Left lobe of liver (tissue), 2 donors: ENCODE results near the gene ZBTB21. TPM values are rescaled to one million over a fixed set of nuclear protein-coding genes. Genes with fewer than 3 reads are reported as not detected.
A peak's percentile ranks its signal among the peaks of the same experiment; 100 is the strongest.
"Not testable (repeated sequence)": the region's sequence is repeated elsewhere in the genome, so short reads cannot be mapped to it uniquely, and the experiment has no call there.

Experiments used
- ATAC-seq: fragments of 200-7000 bp; cut with Tn5 transposase; one replicate; pipeline ENCODE4 v1.9.1; 2020; ENCODE audit warnings: mild to moderate bottlenecking, moderate library complexity
- DNase-seq: peaks from one replicate; pipeline ENCODE4 v3.0.0-alpha.2; 2020; ENCODE audit warnings: low spot score
- total RNA-seq: library from RNA; stranded (reverse); gene quantifications from one replicate; pipeline ENCODE4 v1.2.1, GENCODE V29; 2021
- donor health status: DM: no; HTN: no; CAD: no; lungs with moderate emphysema.
- donor health status: DM: no; HTN: yes; CAD: no.

Gene ZBTB21
- total RNA-seq, 1 donor from 2014 or later, result 4.2 TPM

DNA sequence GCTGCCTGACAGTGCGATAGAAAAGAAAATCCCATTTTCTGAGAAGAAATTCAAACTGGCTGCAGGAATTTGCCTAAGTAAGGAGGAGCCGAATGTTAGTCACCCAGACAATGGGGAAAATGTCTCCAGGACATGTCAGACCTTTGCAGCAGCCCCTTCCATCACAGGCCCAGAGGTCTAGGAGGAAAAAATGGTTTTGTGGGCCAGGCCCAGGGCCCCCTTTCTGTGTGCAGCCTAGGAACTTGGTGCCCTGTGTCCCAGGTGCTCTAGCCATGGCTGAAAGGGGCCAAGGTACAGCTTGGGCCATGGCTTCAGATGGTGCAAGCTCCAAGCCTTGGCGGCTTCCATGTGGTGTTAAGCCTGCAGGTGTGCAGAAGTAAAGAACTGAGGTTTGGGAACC, 14.6 kb downstream of the ZBTB21 start:
- DNase-seq (no peak), ATAC-seq (no peak)

GRCh38 chr21:41994613-41995012, 15.5 kb downstream of the ZBTB21 start:
- not testable (repeated sequence) for DNase-seq, ATAC-seq

GRCh38 chr21:41993744-41994143, 16.4 kb downstream of the ZBTB21 start:
- no peak for DNase-seq
- no peak for ATAC-seq

- DNase-seq (no peak), ATAC-seq (no peak)
Measured at GRCh38 chr21:41992576-41992975, 17.6 kb downstream of the ZBTB21 start.

GRCh38 chr21:41991659-41992058, 18.5 kb downstream of the ZBTB21 start:
- DNase-seq, result no peak
- no peak for ATAC-seq

- DNase-seq (no peak), ATAC-seq (no peak)
Measured at GRCh38 chr21:41989698-41990097, 20.5 kb downstream of the ZBTB21 start.

- ATAC-seq, result peak; percentile 33
Measured at GRCh38 chr21:41987310-41987709, 22.9 kb downstream of the ZBTB21 start.

DNA sequence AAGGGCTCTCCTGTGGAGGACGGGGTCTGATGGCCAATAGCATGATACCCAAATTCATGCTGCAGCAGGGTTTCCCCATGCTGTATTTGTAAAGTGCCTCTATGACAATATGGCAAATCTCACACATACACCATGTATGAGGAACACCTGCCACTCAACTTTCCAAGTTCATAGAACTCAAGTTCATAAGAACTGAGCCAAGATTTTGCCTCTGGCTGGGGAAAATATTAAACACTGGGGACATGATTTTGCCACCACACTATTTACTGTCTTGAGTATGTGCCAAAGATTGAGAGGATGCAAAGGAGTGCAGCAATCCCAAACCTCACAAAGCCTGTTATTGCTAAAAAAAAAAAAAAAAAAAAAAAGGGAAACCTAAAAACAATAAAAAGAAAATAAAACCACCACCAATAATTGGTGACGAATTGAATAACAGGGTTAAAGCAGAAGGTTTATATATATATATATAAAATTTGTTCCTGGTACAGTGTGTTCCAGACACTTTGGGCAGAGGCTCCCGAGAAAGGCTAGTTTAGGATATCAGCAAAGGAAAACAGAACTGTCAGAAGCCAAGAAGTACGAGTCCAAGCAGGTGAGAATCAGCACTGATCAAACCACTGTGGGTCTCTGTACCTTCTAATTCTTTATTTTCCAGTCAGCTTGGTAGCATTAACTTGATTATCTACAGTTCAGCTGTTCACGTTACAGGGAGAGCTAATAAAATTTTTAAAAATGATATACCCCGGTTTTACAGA, 24.3 kb downstream of the ZBTB21 start:
- ATAC-seq, result peak; percentile 49
- DNase-seq, result no peak

More at GRCh38 chr21:41987310-41987709, 22.9 kb downstream of the ZBTB21 start:
- DNase-seq, result no peak

DNA sequence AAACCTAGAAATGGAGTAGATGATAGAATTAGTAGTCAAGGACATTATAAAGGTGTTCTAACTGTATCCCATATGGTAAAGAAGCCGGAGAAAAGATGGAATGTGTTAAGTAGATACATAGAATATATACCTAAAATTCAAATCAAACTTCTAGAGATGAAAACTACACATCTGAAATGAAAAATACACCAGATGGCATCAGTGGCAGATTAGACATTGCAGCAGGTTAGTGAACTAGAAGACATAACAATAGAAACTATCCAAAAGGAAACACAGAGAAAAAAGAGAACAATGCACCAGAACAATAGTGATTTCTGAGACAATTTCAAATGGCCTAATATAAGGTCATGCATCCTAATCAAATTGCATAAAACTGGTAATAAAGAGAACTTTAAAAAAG, 26.9 kb downstream of the ZBTB21 start:
- no peak for ATAC-seq
- DNase-seq, result no peak

DNA sequence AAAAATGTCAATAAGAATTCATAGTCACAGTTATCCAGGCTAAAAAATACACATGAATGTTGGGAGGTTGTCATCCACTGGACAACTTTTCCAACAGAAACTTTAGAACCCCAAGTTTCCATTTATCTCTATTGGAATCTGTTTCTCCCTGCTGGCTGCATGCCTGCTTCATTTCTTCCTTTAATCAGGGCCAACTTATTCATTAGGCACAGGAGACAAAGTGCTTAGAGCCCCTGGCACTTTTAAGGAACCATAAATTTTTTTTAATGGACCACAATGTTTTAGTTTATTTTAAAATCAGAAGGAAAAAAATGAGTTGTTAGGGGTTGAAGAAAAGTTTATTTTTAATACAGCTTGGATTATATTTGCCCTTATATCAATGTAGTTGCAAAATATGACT, 29.6 kb downstream of the ZBTB21 start:
- ATAC-seq (no peak), DNase-seq (no peak)

- DNase-seq, result no peak
Measured at GRCh38 chr21:41979751-41980369, 30.3 kb downstream of the ZBTB21 start.

GRCh38 chr21:41979335-41979734, 30.8 kb downstream of the ZBTB21 start:
- ATAC-seq, result no peak
- DNase-seq, result no peak

More at GRCh38 chr21:41979751-41980369, 30.3 kb downstream of the ZBTB21 start:
- ATAC-seq, result no peak

GRCh38 chr21:41977034-41977950, 32.9 kb downstream of the ZBTB21 start:
- no peak for DNase-seq

GRCh38 chr21:41976611-41977010, 33.5 kb downstream of the ZBTB21 start:
- DNase-seq (no peak), ATAC-seq (no peak)

More at GRCh38 chr21:41977034-41977950, 32.9 kb downstream of the ZBTB21 start:
- no peak for ATAC-seq

DNA sequence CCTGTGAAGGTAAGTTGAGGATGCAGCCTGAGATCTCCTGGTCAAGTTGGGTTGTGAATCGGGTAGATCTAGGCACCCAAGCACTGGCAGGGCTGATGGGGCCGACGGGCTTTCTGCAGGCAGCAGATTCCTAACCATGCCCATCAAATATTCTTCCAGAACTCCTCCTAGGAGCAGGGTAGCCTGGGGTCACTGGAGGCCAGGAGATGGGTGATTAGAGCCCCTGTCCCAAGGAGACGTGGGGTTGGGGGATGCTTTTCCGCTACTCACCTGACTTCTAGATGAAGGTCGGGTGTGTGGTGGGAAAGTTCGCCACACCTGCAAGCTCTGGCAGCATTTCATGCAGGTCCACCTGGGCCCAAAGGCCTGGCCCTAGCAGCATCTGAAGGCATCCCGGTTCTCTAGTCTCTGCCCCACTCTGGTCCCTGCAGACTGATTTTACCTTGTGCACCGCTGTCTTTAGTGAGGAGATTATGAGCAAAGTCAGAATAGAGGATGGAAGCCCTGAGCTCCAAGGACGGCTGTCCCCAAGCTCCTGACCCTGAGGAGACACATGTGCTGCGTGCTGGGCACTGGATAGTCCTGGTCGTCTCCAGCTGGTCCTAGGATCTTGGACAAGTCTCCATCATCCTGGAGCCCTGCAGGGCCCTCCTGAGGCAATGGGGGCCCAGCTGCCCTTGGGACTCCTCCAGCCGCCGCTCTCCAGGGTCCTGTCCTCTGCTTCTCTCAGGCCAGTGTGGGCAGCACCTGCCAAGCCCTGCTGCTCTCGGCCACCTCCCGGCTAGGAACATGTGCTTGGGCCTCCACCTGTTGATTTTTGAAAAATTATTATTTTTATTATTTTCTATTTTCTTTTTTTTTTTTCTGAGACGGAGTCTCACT, 34.5 kb downstream of the ZBTB21 start:
- no peak for DNase-seq

DNA sequence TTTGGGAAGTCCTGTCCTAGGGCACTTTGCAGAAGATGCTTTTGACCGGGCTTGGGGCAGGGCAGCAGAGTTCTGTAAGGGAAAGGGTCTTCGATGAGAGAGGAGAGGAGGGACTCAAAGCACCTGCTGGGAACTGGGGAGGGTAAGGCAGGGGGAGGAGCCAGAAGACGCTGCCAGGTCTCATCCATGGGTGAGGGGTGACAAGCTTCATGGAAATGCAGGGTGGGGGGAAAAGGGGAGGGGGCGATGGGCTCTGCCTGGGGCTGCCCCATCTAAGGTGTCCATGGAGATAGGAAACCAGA, 35.5 kb downstream of the ZBTB21 start:
- DNase-seq, result no peak

More for the DNA sequence above, 34.5 kb downstream of the ZBTB21 start:
- ATAC-seq, result no peak

GRCh38 chr21:41973861-41974751, 36.1 kb downstream of the ZBTB21 start:
- peak; percentile 44 for DNase-seq

More for the DNA sequence above, 35.5 kb downstream of the ZBTB21 start:
- ATAC-seq, result no peak

DNA sequence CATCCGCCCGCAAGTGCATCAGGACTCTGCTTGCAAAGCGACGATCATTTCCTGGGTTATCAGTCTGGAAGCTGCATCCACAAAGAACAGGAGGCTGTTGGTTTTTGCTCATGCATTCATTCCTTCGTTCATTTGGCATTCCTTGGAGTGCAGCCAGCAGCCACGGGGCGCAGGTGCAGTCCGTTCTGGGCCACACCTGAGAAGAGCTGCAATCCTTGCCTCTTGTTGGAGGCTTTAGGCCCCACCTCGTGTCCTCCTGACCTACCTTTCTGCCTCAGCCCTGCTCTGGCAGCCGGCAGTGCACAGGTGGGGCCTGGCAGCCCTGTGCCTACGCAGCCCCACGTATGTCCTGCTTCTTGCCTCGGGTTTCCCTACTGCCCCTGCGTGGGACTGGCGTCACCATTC, 36.7 kb downstream of the ZBTB21 start:
- DNase-seq (peak; percentile 37), ATAC-seq (no peak)

More at GRCh38 chr21:41973861-41974751, 36.1 kb downstream of the ZBTB21 start:
- ATAC-seq, result peak; percentile 71

- DNase-seq (peak; percentile 24), ATAC-seq (no peak)
Measured at GRCh38 chr21:41972511-41973205, 37.5 kb downstream of the ZBTB21 start.
